Fibroblast of the conjunctiva (primary cell): Measurements from ENCODE around the gene NT5C1A.

Experiments used
- DNase-seq: peaks from one replicate; pipeline ENCODE4 v3.0.0-alpha.2; 2010; ENCODE audit warnings: low read depth

The NT5C1A gene

GRCh38 chr1:39635871-39636210, 36.1 kb downstream of the NT5C1A start:
- DNase-seq, result no peak

GRCh38 chr1:39635205-39635870, 36.6 kb downstream of the NT5C1A start:
- DNase-seq, result no peak

GRCh38 chr1:39633422-39633821, 38.5 kb downstream of the NT5C1A start:
- no peak for DNase-seq

GRCh38 chr1:39632682-39633417, 39.1 kb downstream of the NT5C1A start:
- no peak for DNase-seq

- DNase-seq, result no peak
Observed at GRCh38 chr1:39632323-39632681, 39.6 kb downstream of the NT5C1A start.

GRCh38 chr1:39631361-39632322, 40.3 kb downstream of the NT5C1A start:
- no peak for DNase-seq

- no peak for DNase-seq
Observed at GRCh38 chr1:39628807-39629350, 43.0 kb downstream of the NT5C1A start.

GRCh38 chr1:39626646-39627045, 45.3 kb downstream of the NT5C1A start:
- DNase-seq, result no peak

- no peak for DNase-seq
Observed at GRCh38 chr1:39625462-39626273, 46.2 kb downstream of the NT5C1A start.

- DNase-seq, result no peak
Observed at GRCh38 chr1:39625009-39625408, 46.9 kb downstream of the NT5C1A start.

GRCh38 chr1:39623053-39623452, 48.9 kb downstream of the NT5C1A start:
- no peak for DNase-seq

GRCh38 chr1:39622427-39622826, 49.5 kb downstream of the NT5C1A start:
- no peak for DNase-seq

GRCh38 chr1:39620659-39621165, 51.2 kb downstream of the NT5C1A start:
- DNase-seq, result no peak

- DNase-seq, result no peak
Observed at GRCh38 chr1:39617488-39618049, 54.3 kb downstream of the NT5C1A start.

GRCh38 chr1:39615086-39615673, 56.7 kb downstream of the NT5C1A start:
- DNase-seq, result no peak

GRCh38 chr1:39614488-39614887, 57.4 kb downstream of the NT5C1A start:
- no peak for DNase-seq

GRCh38 chr1:39613250-39613649, 58.7 kb downstream of the NT5C1A start:
- DNase-seq, result no peak

- DNase-seq, result peak; percentile 23
Observed at GRCh38 chr1:39609618-39610331, 62.1 kb downstream of the NT5C1A start.
